Muscle layer of colon (tissue), 2 donors: Measurements from ENCODE around the gene ETV5.

Source experiments
- H3K27ac ChIP-seq: one replicate; pipeline ENCODE4 v1.7.0; 2013; ENCODE audit warnings: low read depth, mild to moderate bottlenecking, low read length, moderate library complexity
- H3K27me3 ChIP-seq, 2 donors: one replicate each; pipeline ENCODE4 v1.7.0; 2013; ENCODE audit warnings: low read length in 2 of 2, mild to moderate bottlenecking in 2 of 2; ENCODE audit not compliant: insufficient read depth in 2 of 2, control insufficient read depth in 1 of 2
- H3K36me3 ChIP-seq: one replicate; pipeline ENCODE4 v1.7.0; 2013; ENCODE audit warnings: mild to moderate bottlenecking, low read length; ENCODE audit not compliant: insufficient read depth
- H3K4me1 ChIP-seq: one replicate; pipeline ENCODE4 v1.7.0; 2013; ENCODE audit warnings: mild to moderate bottlenecking, low read length; ENCODE audit not compliant: insufficient read depth
- H3K4me3 ChIP-seq, 2 donors: one replicate each; pipeline ENCODE4 v1.7.0; 2013; ENCODE audit warnings: low read length in 2 of 2, low read depth in 1 of 2, mild to moderate bottlenecking in 1 of 2, moderate library complexity in 1 of 2
- H3K9ac ChIP-seq: one replicate; pipeline ENCODE4 v1.7.0; 2013; ENCODE audit warnings: low read length
- H3K9me3 ChIP-seq: one replicate; pipeline ENCODE4 v1.7.0; 2013; ENCODE audit warnings: mild to moderate bottlenecking, low read length
- donor health status: abdominal sarcoma.
- donor health status: Adenocarcinoma of cecum.

ETV5 gene

DNA sequence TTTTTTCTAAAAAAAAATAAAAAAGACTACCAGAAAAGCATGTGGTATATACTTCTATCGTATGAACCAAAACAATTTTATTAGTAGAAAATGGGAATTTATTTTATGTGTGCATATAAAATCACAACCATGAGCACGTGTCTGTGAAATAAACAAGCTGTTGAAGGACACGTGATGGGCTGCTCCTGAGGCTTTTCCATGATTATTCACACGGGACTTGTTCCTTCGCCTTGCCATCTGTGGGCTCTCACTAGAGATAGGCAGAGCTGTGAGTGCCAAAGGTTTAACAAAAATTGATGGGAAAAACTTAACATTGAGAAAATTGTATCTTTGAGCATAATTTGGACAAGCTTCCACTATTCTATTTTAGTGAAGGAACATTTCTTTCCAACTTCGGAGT lies 12.4 kb upstream of the ETV5 start:
- Histone ChIP-seq H3K4me3 (no peak overlapping the region), H3K9me3 (no peaks in the 10 kb centered on the region), H3K9ac (no peak overlapping the region), H3K27ac (no peak overlapping the region), H3K36me3 (no peaks in the 10 kb centered on the region), H3K27me3 (no peaks in the 10 kb centered on the region), H3K4me1 (no peaks in the 10 kb centered on the region)

DNA sequence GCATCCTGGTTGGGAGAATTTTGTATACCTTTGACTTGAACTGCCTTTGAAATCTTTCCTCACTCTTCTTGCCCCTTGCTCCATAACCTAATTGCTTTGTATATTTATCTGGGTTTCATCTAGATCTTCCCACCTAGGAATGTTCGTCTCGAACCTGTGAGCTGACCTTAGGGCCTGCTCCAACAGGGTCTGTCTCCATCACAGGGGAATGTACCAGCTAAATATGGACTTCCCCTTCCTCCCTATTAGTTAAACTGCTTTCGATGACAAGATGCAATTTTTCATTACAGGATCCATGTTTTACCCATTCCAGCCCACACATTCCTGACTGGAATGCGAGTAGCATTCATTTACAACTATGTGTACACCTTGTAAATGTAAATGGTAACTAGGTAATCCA lies 10.6 kb upstream of the ETV5 start:
- Histone ChIP-seq H3K4me1 (no peaks in the 10 kb centered on the region), H3K27me3 (no peaks in the 10 kb centered on the region), H3K9ac (no peak overlapping the region), H3K9me3 (no peaks in the 10 kb centered on the region), H3K27ac (no peak overlapping the region), H3K36me3 (no peaks in the 10 kb centered on the region), H3K4me3 (no peak overlapping the region)

DNA sequence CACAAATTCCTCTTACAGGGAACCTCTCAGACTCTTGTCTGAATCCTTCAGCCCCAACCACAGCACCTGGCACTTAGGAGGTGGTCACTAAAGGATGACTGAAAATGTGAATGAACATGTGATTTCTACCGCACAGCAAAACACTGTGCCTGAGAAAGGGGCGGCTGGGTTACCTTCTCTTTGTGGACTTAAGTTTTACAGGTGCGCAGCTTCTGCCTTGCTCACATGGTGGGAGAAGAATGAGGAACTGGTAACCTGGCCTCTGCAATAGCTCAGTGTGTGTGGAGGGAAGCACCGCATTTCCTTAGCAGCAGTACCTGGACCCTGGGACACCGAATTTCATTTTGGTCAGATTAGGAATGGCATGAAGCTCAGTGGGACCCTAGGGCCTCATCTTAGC lies 9.8 kb upstream of the ETV5 start:
- Histone ChIP-seq H3K9ac (no peak overlapping the region), H3K4me1 (no peaks in the 10 kb centered on the region), H3K36me3 (no peaks in the 10 kb centered on the region), H3K9me3 (no peaks in the 10 kb centered on the region), H3K27me3 (no peaks in the 10 kb centered on the region), H3K4me3 (no peak overlapping the region), H3K27ac (no peak overlapping the region)

DNA sequence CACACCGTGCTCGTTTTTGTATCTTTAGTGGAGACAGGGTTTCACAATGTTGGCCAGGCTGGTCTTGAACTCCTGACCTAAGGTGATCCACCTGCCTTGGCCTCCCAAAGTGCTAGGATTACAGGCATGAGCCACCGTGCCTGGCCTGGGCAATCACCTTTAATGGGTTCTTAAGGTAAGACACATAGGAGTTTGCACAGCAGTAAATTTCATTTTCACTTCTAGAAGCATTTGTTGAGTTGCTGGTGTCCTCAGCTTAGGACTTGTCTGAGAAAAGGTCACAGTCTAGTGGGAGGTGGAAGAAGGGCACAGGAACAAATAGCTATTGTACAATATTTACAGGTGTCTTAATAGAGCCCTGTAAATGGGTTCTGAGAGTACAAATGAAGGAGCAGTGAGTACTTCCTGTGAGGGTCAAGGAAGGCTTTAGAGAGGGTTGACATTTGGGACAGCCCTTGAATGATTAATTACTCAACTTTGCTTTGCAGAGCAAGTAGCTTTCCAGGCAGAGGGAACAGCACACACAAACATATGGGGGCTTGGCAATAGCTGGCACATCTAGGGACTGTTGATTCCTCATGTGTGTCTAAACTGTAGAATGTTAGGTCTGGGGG lies 8.7 kb upstream of the ETV5 start:
- Histone ChIP-seq H3K4me3 (no peak overlapping the region), H3K27ac (no peak overlapping the region), H3K36me3 (no peaks in the 10 kb centered on the region), H3K9ac (no peak overlapping the region), H3K27me3 (peaks cover 0 to 6% of the 10 kb centered on the region in 2 donors), H3K4me1 (no peaks in the 10 kb centered on the region), H3K9me3 (no peaks in the 10 kb centered on the region)

DNA sequence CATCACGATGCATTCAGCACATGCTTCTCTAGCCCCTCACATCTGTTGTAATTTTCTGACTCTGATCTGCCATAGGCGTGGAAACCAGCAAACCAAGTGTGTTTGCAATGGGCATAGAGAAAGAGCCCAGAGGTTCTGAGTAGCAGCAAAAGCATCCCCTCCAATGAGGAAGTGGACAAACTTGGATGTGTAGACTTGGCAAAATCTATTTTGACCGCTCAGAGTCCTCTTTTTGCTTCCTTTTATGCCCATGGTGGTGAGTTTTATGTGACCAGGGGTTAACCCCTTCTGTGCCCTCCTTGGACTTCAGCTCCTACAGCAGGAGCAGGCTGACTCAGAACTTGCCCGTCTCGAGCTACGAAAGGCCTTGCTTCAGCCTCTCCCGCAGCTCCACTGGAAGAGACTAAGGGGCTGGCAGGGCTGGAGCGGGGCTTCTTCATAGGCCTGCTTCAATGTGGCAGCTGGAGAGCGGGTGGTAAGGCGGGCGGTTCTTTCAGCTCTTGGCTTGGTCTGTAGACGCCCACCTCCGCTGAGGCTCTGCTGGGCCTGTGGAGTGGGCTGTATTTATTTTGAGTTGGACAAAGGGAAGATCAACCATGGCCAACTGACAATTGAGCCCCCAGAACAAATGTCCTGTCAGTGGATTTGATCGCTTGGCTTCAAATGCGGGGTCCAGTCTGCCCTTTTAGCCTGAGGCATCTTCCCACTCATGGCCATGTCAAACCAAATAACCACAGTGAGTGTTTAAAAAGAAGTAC lies 6.5 kb upstream of the ETV5 start:
- no peak overlapping the region for H3K27ac ChIP-seq
- peaks cover 6 to 17% of the 10 kb centered on the region in 2 donors for H3K27me3 ChIP-seq
- H3K9me3 ChIP-seq: no peaks in the 10 kb centered on the region
- no peaks in the 10 kb centered on the region for H3K36me3 ChIP-seq
- H3K4me3 ChIP-seq: no peak overlapping the region
- H3K9ac ChIP-seq: no peak overlapping the region
- peaks cover 9% of the 10 kb centered on the region for H3K4me1 ChIP-seq

DNA sequence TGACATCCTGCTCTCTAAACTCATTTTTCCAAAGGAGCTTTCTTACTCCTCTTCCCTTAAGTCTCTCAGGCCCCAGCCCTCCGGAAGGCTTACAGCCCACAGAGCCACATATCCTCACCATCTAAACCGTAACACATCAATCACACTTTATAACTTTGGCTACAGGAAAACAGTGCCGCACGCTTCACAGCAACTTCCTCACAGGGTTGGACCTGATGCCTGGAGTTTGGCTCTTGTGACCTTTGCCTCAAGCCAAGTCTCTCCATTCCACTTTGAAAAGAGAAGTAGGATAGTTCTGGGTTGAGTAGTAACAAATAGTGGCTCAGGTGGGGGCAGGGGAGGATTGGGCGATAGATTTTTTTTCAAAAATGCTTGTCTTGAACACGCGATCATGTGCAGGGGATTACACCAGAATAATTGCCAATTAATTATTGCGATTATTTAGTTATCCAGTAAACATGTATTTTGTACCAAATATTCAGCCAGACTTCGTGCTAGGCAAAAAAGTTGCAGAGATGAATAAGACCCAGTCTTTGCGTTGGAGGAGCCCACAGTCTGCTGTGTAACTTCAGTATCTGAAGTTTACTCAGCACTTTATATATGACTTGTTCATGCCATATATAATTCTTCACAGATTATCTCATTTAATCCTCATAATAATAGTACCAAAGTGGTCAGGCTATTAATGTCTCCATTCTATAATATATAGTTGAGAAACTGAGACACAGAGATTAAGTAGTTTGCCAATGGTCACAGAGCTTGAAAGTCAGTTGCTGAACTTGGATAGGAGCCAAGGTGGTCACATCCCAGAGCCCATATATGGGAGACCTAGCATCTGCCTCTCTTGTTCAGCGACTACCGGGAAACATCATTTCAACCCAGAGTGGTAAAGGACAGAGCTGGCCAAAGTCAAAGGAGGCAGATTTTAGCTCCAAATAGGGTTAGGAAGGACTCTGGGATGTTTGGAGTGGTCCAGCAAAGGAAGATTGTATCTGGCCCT lies 2.4 kb upstream of the ETV5 start:
- H3K9me3 ChIP-seq: no peaks in the 10 kb centered on the region
- H3K4me1 ChIP-seq: peaks cover 25% of the 10 kb centered on the region
- H3K27ac ChIP-seq: no peak overlapping the region
- no peak overlapping the region for H3K9ac ChIP-seq
- H3K4me3 ChIP-seq: no peak overlapping the region
- H3K36me3 ChIP-seq: no peaks in the 10 kb centered on the region
- H3K27me3 ChIP-seq: peaks cover 12 to 43% of the 10 kb centered on the region in 2 donors

DNA sequence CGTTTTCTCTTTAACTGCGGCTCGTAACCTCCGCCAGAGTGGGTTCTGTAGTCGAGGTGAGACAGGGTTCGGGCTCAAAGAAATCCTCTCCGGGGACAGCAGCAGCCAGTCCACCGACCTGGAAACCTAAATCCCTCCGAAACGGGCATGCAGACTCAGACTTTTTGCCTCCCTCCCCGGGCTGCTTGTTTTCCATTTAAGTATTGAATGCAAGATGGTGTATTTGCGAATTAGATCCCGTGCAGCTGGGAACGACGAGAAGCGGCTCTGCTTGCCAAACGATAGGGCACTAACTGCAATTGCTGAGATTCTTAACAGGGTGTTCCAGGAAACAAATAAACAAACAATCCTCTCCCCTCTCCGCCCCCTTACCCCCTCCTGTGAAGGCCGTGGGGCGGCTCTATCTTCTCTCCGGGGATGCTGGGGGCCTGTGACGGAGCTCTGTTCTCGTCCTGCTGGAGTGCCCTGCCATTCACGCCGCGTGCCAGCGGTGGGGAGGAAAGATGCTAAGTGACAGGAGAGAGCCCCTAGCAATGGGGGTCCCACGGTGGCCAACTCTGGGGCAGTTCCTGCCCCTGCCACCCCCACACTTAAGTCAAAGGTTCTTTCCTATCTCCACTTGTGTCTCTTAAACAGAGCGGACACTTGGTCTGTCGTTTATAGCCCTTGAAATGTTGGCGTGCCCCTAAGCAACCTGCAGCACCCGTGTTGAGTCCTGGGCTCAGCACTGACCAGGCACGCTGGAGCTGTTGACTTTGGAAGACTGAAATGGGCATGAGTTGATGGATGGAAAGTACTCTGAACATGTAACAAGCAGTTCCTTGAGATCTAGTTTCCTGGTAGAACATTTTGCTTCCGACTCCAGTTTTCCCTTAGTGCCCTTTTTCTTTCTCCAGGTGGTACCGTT lies 1.3 kb upstream of the ETV5 start:
- peaks cover 25% of the 10 kb centered on the region for H3K4me1 ChIP-seq
- H3K36me3 ChIP-seq: no peaks in the 10 kb centered on the region
- no peaks in the 10 kb centered on the region for H3K9me3 ChIP-seq
- H3K4me3 ChIP-seq: peak overlapping the region; percentile 24 to 95
- H3K27ac ChIP-seq: peak overlapping the region; percentile 64
- H3K9ac ChIP-seq: peak overlapping the region; percentile 83
- H3K27me3 ChIP-seq: peaks cover 12 to 54% of the 10 kb centered on the region in 2 donors

DNA sequence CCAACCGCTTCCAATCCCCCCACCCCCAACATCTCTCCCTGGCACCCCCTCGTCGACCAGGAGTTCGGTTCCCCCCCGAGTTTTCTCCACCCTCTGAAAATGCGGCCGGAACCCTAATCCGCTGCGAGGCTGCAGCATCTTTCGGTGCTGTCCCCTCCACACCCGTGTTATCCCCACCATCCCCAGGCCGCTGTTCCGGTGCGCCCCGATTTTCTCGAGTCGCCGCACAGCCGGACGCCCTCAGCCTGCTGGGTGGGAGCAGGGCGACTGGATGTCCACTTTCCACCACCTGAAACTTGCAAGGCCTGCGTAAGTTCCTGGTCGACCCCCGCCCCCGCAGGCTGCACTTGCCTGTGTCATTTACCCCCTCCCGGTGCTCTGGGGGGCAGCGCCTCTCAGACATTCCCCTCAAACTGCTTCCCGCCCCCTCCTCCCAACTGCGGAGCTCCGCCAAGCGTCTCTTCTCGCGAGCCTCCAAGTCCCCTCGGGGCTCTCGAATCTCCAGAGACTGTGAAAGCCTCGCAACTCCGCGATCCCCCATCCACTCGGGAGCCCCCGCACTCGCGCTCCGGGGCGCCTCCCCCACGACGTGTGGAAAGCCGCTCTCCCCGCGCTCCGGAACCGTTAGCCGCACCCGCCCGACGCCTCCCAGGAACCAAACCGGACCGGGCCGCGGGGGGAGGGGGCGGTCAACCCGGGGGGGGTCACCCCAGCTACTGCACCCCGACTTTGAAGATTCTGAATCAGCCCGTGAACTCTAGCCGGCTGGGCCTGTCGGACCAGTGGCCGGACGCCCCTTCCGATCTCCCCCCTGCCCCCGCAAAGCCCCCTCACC lies 566 bp downstream of the ETV5 start:
- Histone ChIP-seq H3K9ac (no peak overlapping the region), H3K4me3 (peak overlapping the region; percentile 73 to 95), H3K36me3 (no peaks in the 10 kb centered on the region), H3K27ac (peak overlapping the region; percentile 64), H3K4me1 (peaks cover 25% of the 10 kb centered on the region), H3K27me3 (peaks cover 12 to 54% of the 10 kb centered on the region in 2 donors), H3K9me3 (no peaks in the 10 kb centered on the region)

DNA sequence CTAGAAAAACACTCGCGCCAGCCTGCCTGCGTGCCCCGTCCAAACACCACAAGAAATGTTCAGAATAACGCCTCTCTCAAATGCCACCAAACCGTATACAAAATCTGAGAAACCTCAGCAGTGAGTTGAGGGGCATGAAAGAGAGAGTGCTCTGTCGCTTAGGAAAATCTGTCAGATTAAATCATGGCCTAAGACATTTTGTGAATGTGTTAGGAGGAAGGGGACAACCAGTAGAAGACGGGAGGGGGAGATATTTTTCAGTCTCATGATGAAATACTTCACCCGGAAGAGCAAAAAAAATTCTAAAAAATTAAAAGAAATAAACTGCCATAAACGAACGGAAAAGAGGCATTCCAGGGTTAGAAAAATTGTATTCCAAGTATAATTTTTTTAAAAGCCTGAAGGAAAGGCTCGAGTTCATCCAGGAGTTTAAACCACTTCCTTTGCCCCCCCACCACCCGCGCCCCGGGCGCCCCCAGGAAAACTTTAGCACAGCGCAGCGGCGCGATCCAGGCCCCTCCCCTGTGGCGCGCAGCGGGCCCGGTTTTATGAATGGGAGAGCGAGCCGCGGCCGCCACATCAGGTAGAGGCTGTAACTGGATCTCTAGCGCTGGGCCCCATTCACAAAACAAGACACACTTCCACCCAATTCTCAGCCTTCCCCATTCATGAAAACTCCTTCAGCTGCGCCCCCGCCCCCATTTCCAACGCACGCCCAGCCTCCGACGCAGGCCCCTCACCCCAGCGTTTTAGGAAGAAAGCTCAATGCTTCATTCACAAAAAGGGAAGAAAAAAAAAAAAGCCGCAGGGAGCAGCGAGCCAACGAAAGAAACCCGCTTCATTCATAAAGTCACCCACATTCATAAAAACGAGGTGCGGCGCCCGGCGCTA lies 1.4 kb downstream of the ETV5 start:
- H3K27me3 ChIP-seq: peaks cover 12 to 48% of the 10 kb centered on the region in 2 donors
- H3K27ac ChIP-seq: peak overlapping the region; percentile 64
- H3K36me3 ChIP-seq: no peaks in the 10 kb centered on the region
- no peaks in the 10 kb centered on the region for H3K9me3 ChIP-seq
- H3K9ac ChIP-seq: no peak overlapping the region
- peak overlapping the region; percentile 73 to 95 for H3K4me3 ChIP-seq
- peaks cover 25% of the 10 kb centered on the region for H3K4me1 ChIP-seq
